Measurements from ENCODE around the gene C1QTNF1.

- TF ChIP-seq CTCF (IDR thresholded peaks at IDR 0.05), result no peak
- TF ChIP-seq POLR2A (IDR thresholded peaks at IDR 0.05), result no peak
These were observed 15.1 kb upstream of the C1QTNF1 start for GRCh38 chr17:79008666-79009387.

Measured in thyroid gland (tissue), 4 donors.